GM12878 (cell line): Measurements from ENCODE around the gene EPN3. TPM values are rescaled to one million over a fixed set of nuclear protein-coding genes. Genes with fewer than 3 reads are reported as not detected.

Experiments used
- ATAC-seq: fragments of 200-7000 bp; cut with Tn5 transposase; 3 replicates; pipeline ENCODE4 v1.9.1; 2020; ENCODE audit warnings: mild to moderate bottlenecking, moderate library complexity
- BruUV-seq: library from RNA; stranded (reverse); fragments of 400-500 nt; replicated peaks from 2 replicates; lab custom pipeline; 2021; lab: Mats Ljungman, UMichigan
- CTCF ChIA-PET: fragments of 300-600 bp; sonication (Branson Sonifier 250); formaldehyde crosslinking; extraction: SDS; loops from one replicate; lab custom pipeline; 2021; ENCODE audit warnings: inconsistent platforms; lab: Yijun Ruan, JAX
- POLR2A ChIA-PET: fragments of 350-600 bp; formaldehyde crosslinking; extraction: SDS; loops from one replicate; lab custom pipeline; 2021; ENCODE audit warnings: inconsistent platforms; lab: Charles Lee
- RAD21 ChIA-PET: fragments of 300-600 bp; sonication (Branson Sonifier 250); formaldehyde crosslinking; loops from one replicate; lab custom pipeline; 2023; ENCODE audit warnings: antibody characterized with exemption; ENCODE audit not compliant: unreplicated experiment; lab: Charles Lee
- SMC1A ChIA-PET: fragments of 300-600 bp; sonication (Branson Sonifier 250); formaldehyde crosslinking; loops from one replicate; lab custom pipeline; 2023; ENCODE audit not compliant: unreplicated experiment, uncharacterized antibody; lab: Charles Lee
- DNase-seq: peaks from one replicate; pipeline ENCODE4 v3.0.0-alpha.2; 2011; ENCODE audit warnings: low read depth, low spot score
- FAIRE-seq: peaks from 3 replicates; lab custom pipeline; 2011; peaks lifted over from hg19 to GRCh38; lab: Jason Lieb, UNC
- H2AFZ ChIP-seq: 2 replicates; pipeline ENCODE4 v1.6.0; 2011; ENCODE audit warnings: low read depth, low read length, control low read depth; ENCODE audit not compliant: control insufficient read depth
- H3K27ac ChIP-seq: 2 replicates; pipeline ENCODE4 v1.5.1; 2011; ENCODE audit warnings: control low read depth; ENCODE audit not compliant: control insufficient read depth, insufficient read depth
- H3K27me3 ChIP-seq, 2 experiments: replicated peaks in 1 of 2; 2 replicates each; pipeline versions ENCODE4 v1.6.0 to v1.6.1; 2011; ENCODE audit warnings: low read length in 1 of 2; ENCODE audit not compliant: control insufficient read depth in 2 of 2, insufficient read depth in 2 of 2
- H3K36me3 ChIP-seq, 2 experiments: 2 replicates each; pipeline ENCODE4 v1.5.1; 2011; ENCODE audit warnings: low read length in 1 of 2; ENCODE audit not compliant: control insufficient read depth in 2 of 2, insufficient read depth in 2 of 2
- H3K4me1 ChIP-seq: 2 replicates; pipeline ENCODE4 v1.6.1; 2011; ENCODE audit warnings: mild to moderate bottlenecking, low read length, moderate library complexity, mixed read lengths; ENCODE audit not compliant: control insufficient read depth, insufficient read depth
- H3K4me2 ChIP-seq: 2 replicates; pipeline ENCODE4 v1.6.0; 2011; ENCODE audit warnings: control low read depth; ENCODE audit not compliant: control insufficient read depth, insufficient read depth
- H3K4me3 ChIP-seq: fragments of 200-600 bp; sonication (generic); 2 replicates; pipeline ENCODE4 v1.5.1; 2016
- H3K79me2 ChIP-seq: 2 replicates; pipeline ENCODE4 v1.6.0; 2011; ENCODE audit warnings: low read length; ENCODE audit not compliant: control insufficient read depth, insufficient read depth
- H3K9ac ChIP-seq: 2 replicates; pipeline ENCODE4 v1.8.0; 2011; ENCODE audit warnings: low read length, control low read depth, mixed read lengths; ENCODE audit not compliant: control insufficient read depth, insufficient read depth
- H3K9me3 ChIP-seq: replicated peaks from 3 replicates; pipeline ENCODE4 v1.5.1; 2011; ENCODE audit warnings: mild to moderate bottlenecking, low read length; ENCODE audit not compliant: control insufficient read depth, insufficient read depth
- H4K20me1 ChIP-seq: 2 replicates; pipeline ENCODE4 v1.6.0; 2011; ENCODE audit not compliant: control insufficient read depth, insufficient read depth
- BHLHE40 ChIP-seq, 2 experiments: fragments of 450-650 bp in 1 of 2; IDR thresholded peaks; 2 replicates each; pipeline ENCODE4 v1.6.1; 2011 to 2017; ENCODE audit warnings: low read depth in 2 of 2, borderline replicate concordance in 1 of 2, improper control_type of control experiment in 1 of 2, low read length in 1 of 2, mild to moderate bottlenecking in 1 of 2
- BMI1 ChIP-seq: fragments of 450-650 bp; IDR thresholded peaks from 2 replicates; pipeline ENCODE4 v1.6.1; 2016; ENCODE audit warnings: mild to moderate bottlenecking, moderate library complexity, borderline replicate concordance
- ZNF592 ChIP-seq: fragments of 450-650 bp; IDR thresholded peaks from 2 replicates; pipeline ENCODE4 v1.6.1; 2017; ENCODE audit warnings: mild to moderate bottlenecking, moderate library complexity
- WGBS: methylation state at CpG from one replicate; pipeline ENCODE4 v1.1.6; 2016; ENCODE audit warnings: low lambda C conversion rate; ENCODE audit not compliant: insufficient replicate concordance, insufficient coverage; ENCODE audit errors: missing lambda C conversion rate; 5-methylcytosine and 5-hydroxymethylcytosine counted together
- in situ Hi-C: fragments of 300-500 bp; cut with MboI; formaldehyde crosslinking; loops from 9 replicates; pipeline ENCODE4 v1.14.3; 2018; ENCODE audit warnings: mixed read lengths
- intact Hi-C: fragments of 100-400 bp; cut with micrococcal nuclease; formaldehyde crosslinking; loops from one replicate; pipeline ENCODE4 v1.14.2; 2022; ENCODE audit not compliant: unreplicated experiment
- polyA plus RNA-seq, 11 experiments: library from polyadenylated mRNA; depleted of rRNA in 4 of 11; unstranded in 6 of 11; stranded (reverse) in 5 of 11; fragments of >200 nt; fragmentation: Nextera tagmentation in 4 of 11; fragmentation: Illumina TruSeq in 1 of 11; extraction: Ambion mirVana in 4 of 11; extraction: Trizol in 1 of 11; gene quantifications; 1 replicate in 1 of 11; 2 replicates in 10 of 11; pipeline versions ENCODE4 v1.2.1 to v1.2.3, GENCODE V29; 2011 to 2016; ENCODE audit warnings: inconsistent platforms in 2 of 11, missing spikeins in 2 of 11, low read depth in 1 of 11
- total RNA-seq, 4 experiments: library from RNA; depleted of rRNA in 3 of 4; stranded (reverse); fragments of >200 nt in 3 of 4; fragmentation: Illumina TruSeq in 1 of 4; extraction: Trizol in 1 of 4; gene quantifications; 2 replicates each; pipeline versions ENCODE4 v1.2.1 to v1.2.3, GENCODE V29; 2013 to 2021

The EPN3 gene
- total and polyA plus RNA-seq, 10 of the 15 experiments (the other 5 are each of a cell fraction or from before 2014, with no cell fraction given): 0.04 to 0.07 TPM; not detected in 8

GRCh38 chr17:50549969-50550368 lies 17.4 kb downstream of the EPN3 start:
- CTCF ChIA-PET: interaction anchor here (0.7 to 3.8 kb wide), 5 partner anchors 30 to 145 kb away, joined by 3 to 18 read pairs (median 4); no protein-coding TSS in a partner anchor
- 98% methylated on average over 11 of the region's 11 CpGs for WGBS

More at GRCh38 chr17:50549969-50550368, 17.4 kb downstream of the EPN3 start:
- no peak for DNase-seq
- no peak overlapping the region for H3K27ac ChIP-seq
- ATAC-seq: no peak
- intact Hi-C loops: loop anchor here (10.0 kb wide), 1 partner anchor 405 kb away; no protein-coding TSS in a partner anchor
- in situ Hi-C loops: loop anchor here (5.0 to 10.0 kb wide), 2 partner anchors 147 to 405 kb away; no protein-coding TSS in a partner anchor
- TF ChIP-seq ZNF592: no peak
- no peak for TF ChIP-seq BMI1
- no peak for TF ChIP-seq BHLHE40 (IDR thresholded peaks at IDR 0.05; ENCODE audit: borderline replicate concordance in 1 of 2, low read depth in 2 of 2, low read length in 1 of 2)
- FAIRE-seq: no peak
- RAD21 ChIA-PET: interaction anchor here (1.3 kb wide), 1 partner anchor 10 kb away, joined by 3 read pairs; the partner anchor contains the start of gene CACNA1G
- H2AFZ ChIP-seq: no peak overlapping the region
- H3K4me2 ChIP-seq: no peak overlapping the region
- no peaks in the 10 kb centered on the region; the same call in 1 of the 2 replicates for H3K4me1 ChIP-seq
- H3K36me3 ChIP-seq: no peaks in the 10 kb centered on the region; a peak in 1 of 4 replicates
- BruUV-seq: no TSS peak
- H4K20me1 ChIP-seq: no peaks in the 10 kb centered on the region
- SMC1A ChIA-PET: interaction anchor here (1.5 to 2.1 kb wide), 2 partner anchors 79 to 215 kb away, joined by 3 to 11 read pairs; no protein-coding TSS in a partner anchor
- H3K9me3 ChIP-seq: no peaks in the 10 kb centered on the region
- H3K27me3 ChIP-seq: no peaks in the 10 kb centered on the region
- no peak overlapping the region for H3K4me3 ChIP-seq
- H3K79me2 ChIP-seq: peaks cover 3% of the 10 kb centered on the region
- no peak overlapping the region for H3K9ac ChIP-seq
- POLR2A ChIA-PET: interaction anchor here (0.5 to 1.7 kb wide), 2 partner anchors 8 to 43 kb away, joined by 3 to 4 read pairs; no protein-coding TSS in a partner anchor
